ENCODE measurements around the gene CDA. TPM values are rescaled to one million over a fixed set of nuclear protein-coding genes. Genes with fewer than 3 reads are reported as not detected.

Gene CDA
- total RNA-seq, 2 experiments from 2014 or later: not detected

- ATAC-seq (ENCODE audit: low read depth): no peak
- Mint-ChIP-seq H3K27ac (no peak overlapping the region), H3K4me1 (peaks cover 29% of the 10 kb centered on the region), H3K9me3 (no peaks in the 10 kb centered on the region), H3K36me3 (peaks cover 20% of the 10 kb centered on the region), H3K4me3 (no peak overlapping the region), H3K27me3 (no peaks in the 10 kb centered on the region)
- POLR2A ChIA-PET: no interaction called here
- no peak for DNase-seq
Observed at GRCh38 chr1:20658166-20658915, 69.4 kb downstream of the CDA start.

GRCh38 chr1:20660363-20660762, 71.5 kb downstream of the CDA start:
- Mint-ChIP-seq H3K9me3 (no peaks in the 10 kb centered on the region), H3K4me1 (peaks cover 29% of the 10 kb centered on the region), H3K4me3 (peak overlapping the region; percentile 94), H3K36me3 (peaks cover 12% of the 10 kb centered on the region), H3K27me3 (no peaks in the 10 kb centered on the region), H3K27ac (peak overlapping the region; percentile 96)
- ATAC-seq (ENCODE audit: low read depth) (no peak), DNase-seq (no peak)
- POLR2A ChIA-PET: interaction anchor here (0.6 kb wide), 3 partner anchors 9 to 25 kb away, joined by 3 to 5 read pairs (median 3); no protein-coding TSS in a partner anchor

GRCh38 chr1:20660847-20661206, 71.9 kb downstream of the CDA start:
- Mint-ChIP-seq H3K27me3 (no peaks in the 10 kb centered on the region), H3K27ac (peak overlapping the region; percentile 96), H3K9me3 (no peaks in the 10 kb centered on the region), H3K4me1 (peaks cover 32% of the 10 kb centered on the region), H3K36me3 (peaks cover 10% of the 10 kb centered on the region), H3K4me3 (peak overlapping the region; percentile 94)
- POLR2A ChIA-PET: interaction anchor here (0.6 to 1.5 kb wide), 8 partner anchors 13 to 524 kb away, joined by 3 to 6 read pairs (median 4); partner anchors contain the start of gene HP1BP3
- DNase-seq (no peak), ATAC-seq (ENCODE audit: low read depth) (peak; percentile 1)

DNA sequence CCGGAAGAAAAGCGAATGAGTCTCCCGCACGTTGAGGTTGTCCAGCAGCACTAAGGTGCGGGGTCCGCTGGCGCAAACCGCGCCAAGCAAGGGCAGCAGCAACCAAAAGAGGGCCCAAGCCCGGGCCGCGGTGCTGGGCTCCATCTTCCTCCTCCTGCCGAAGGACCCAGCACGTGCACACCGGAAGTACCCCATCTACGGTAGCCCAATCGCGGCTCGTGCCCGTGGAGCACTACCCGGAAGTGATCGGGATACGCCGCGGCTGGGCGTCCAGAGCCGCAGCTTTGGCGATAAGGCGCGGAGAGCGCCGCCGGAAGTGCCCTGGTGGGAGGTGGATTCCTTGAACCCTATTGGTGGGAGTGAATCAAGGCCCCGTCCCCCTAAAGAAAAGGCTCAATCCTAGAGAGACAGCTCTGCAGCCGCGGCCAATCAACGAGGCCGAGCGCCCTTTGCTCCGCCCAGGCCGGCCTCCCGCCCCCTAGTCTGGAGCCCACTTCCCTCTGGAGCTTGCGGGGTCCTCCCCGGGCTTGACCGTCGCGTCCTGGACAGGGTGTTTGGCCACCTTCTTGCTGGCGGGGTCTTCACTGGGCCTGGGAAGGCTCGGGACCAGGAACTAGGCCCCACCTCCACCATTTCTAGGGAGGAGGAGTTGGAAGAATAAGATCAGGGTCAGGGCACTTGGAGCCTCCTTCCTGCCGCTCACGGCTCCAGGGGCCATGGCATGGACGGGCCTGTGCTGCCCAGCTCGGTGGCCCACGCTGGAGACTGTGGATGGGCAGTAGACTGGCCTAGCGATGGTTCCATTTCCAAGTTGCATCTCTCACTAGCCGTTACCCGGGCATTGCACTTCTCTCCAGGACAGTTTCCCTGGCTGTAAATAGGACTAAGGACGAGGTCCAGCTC, 72.6 kb downstream of the CDA start, which contains the start of gene DDOST:
TSS of gene DDOST (minus strand) at position 163 of the 903 bp plus-strand sequence. CDS start at position 144, 19 bp downstream.
- Mint-ChIP-seq H3K4me1 (peaks cover 32% of the 10 kb centered on the region), H3K36me3 (peaks cover 10% of the 10 kb centered on the region), H3K9me3 (no peaks in the 10 kb centered on the region), H3K27ac (peak within 1 kb of the TSS; percentile 96), H3K27me3 (no peaks in the 10 kb centered on the region), H3K4me3 (peak within 1 kb of the TSS; percentile 94)
- ATAC-seq (ENCODE audit: low read depth) (peak; percentile 98), DNase-seq (peak; percentile 92)
- POLR2A ChIA-PET: interaction anchor here (0.6 to 1.5 kb wide), 10 partner anchors 15 to 524 kb away, joined by 3 to 6 read pairs (median 4); partner anchors contain the start of gene HP1BP3

DNA sequence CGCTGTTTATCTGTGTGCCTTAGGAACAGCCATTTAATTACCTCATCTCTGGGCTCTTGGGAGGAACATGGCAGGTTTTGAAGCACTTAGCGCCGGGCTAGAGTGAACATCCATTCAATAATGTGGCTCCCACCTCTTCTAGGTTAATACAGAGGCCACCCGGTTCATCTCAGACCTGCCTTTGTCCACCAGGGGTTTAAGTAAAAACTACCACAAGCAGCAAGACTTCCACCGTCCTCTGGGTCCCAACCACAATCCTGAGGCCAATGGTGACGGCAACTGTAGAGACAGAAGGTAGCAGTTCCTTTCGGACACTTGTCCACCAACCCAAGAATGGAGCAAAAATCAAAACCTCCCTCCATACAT, 73.2 kb downstream of the CDA start:
- H3K27me3 Mint-ChIP-seq: no peaks in the 10 kb centered on the region

DNA sequence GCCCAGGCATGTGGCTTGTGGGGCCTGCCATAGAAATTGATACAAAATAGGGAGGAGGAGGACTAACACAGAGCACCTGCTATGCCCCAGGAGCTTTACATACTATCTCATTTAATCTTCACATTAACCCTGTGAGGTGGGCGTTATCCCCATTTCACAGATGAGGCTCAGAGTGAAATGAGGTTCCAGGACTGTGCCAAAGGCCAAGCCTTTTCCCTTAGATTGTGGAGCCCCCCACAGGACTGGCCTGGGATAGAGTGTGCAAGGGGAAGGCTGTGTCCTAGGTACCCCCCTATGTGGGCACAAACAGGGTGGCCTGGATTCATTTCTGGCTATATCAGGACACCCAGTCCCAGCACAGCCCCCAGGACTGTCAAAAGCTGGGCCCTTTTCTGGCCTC, 74.5 kb downstream of the CDA start:
- peaks cover 5% of the 10 kb centered on the region for H3K36me3 Mint-ChIP-seq
- POLR2A ChIA-PET: no interaction called here
- no peak overlapping the region for H3K4me3 Mint-ChIP-seq
- peaks cover 1% of the 10 kb centered on the region for H3K9me3 Mint-ChIP-seq
- H3K27ac Mint-ChIP-seq: no peak overlapping the region
- no peak for ATAC-seq (ENCODE audit: low read depth)
- DNase-seq: no peak
- no peaks in the 10 kb centered on the region for H3K27me3 Mint-ChIP-seq
- peaks cover 36% of the 10 kb centered on the region for H3K4me1 Mint-ChIP-seq

More for the DNA sequence above, 73.2 kb downstream of the CDA start:
- Mint-ChIP-seq H3K4me3 (peak overlapping the region; percentile 94), H3K36me3 (peaks cover 7% of the 10 kb centered on the region), H3K27ac (peak overlapping the region; percentile 96), H3K4me1 (peaks cover 36% of the 10 kb centered on the region), H3K9me3 (peaks cover 1% of the 10 kb centered on the region)
- ATAC-seq (ENCODE audit: low read depth) (no peak), DNase-seq (no peak)
- POLR2A ChIA-PET: interaction anchor here (0.6 to 1.5 kb wide), 8 partner anchors 16 to 523 kb away, joined by 3 to 6 read pairs (median 4); partner anchors contain the start of gene HP1BP3

GRCh38 chr1:20663969-20664715, 75.2 kb downstream of the CDA start:
- Mint-ChIP-seq H3K27ac (no peak overlapping the region), H3K36me3 (peaks cover 5% of the 10 kb centered on the region)

DNA sequence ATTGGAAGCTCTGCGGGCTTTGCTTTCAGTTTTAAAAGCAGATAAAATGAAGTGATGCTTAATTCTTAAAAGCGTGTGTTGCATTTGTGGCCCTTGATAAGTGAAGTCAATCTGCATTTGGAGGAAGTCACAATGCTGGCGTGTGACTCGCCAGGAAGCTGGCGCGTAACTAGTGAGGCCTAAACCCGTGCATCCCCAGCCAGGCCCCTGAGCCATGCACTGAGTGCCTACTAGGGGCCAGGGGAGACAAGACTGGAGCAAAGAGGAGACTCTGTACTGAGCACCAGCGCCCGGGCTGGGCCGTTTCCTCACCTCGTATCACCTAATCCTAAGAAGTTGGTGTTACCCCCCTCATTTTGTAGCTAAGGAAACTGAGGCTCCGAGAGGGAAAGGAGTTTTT, 76.8 kb downstream of the CDA start:
- DNase-seq: no peak
- Mint-ChIP-seq H3K27ac (peak overlapping the region; percentile 48), H3K27me3 (no peaks in the 10 kb centered on the region), H3K36me3 (peaks cover 2% of the 10 kb centered on the region), H3K4me3 (no peak overlapping the region), H3K9me3 (peaks cover 1% of the 10 kb centered on the region), H3K4me1 (peaks cover 20% of the 10 kb centered on the region)
- POLR2A ChIA-PET: interaction anchor here (1.0 to 1.5 kb wide), 2 partner anchors 13 to 158 kb away, joined by 3 read pairs; partner anchors contain the start of gene MUL1
- no peak for ATAC-seq (ENCODE audit: low read depth)

More at GRCh38 chr1:20663969-20664715, 75.2 kb downstream of the CDA start:
- peaks cover 35% of the 10 kb centered on the region for H3K4me1 Mint-ChIP-seq
- H3K9me3 Mint-ChIP-seq: peaks cover 1% of the 10 kb centered on the region
- POLR2A ChIA-PET: no interaction called here
- no peak for DNase-seq
- no peak for ATAC-seq (ENCODE audit: low read depth)
- H3K27me3 Mint-ChIP-seq: no peaks in the 10 kb centered on the region
- H3K4me3 Mint-ChIP-seq: no peak overlapping the region

DNA sequence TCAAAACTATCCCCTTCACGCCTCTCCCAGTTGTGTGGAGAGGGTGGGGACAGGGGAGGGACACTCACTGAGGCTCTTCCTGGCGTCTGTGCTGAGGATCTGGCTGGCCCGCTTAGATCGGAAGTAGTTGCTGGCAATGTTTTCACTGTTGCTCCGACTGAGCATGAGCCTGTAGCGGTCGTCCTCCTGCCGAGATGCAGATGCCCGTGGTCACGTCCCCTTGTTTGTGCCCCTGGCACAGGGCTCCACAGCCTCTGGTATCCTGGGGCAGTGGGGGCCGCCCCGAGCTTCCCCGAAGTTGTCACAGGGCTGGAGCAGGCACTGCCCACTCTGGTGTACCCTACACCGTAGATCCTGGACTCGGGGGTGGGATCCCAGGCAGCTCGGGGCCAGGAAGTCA, 77.2 kb downstream of the CDA start:
- no peak overlapping the region for H3K27ac Mint-ChIP-seq
- H3K27me3 Mint-ChIP-seq: no peaks in the 10 kb centered on the region
- peaks cover 19% of the 10 kb centered on the region for H3K4me1 Mint-ChIP-seq
- H3K9me3 Mint-ChIP-seq: peaks cover 1% of the 10 kb centered on the region
- DNase-seq (no peak), ATAC-seq (ENCODE audit: low read depth) (no peak)
- POLR2A ChIA-PET: interaction anchor here (1.0 to 1.5 kb wide), 2 partner anchors 13 to 158 kb away, joined by 3 read pairs; partner anchors contain the start of gene MUL1
- H3K4me3 Mint-ChIP-seq: no peak overlapping the region
- H3K36me3 Mint-ChIP-seq: peaks cover under 1% of the 10 kb centered on the region

DNA sequence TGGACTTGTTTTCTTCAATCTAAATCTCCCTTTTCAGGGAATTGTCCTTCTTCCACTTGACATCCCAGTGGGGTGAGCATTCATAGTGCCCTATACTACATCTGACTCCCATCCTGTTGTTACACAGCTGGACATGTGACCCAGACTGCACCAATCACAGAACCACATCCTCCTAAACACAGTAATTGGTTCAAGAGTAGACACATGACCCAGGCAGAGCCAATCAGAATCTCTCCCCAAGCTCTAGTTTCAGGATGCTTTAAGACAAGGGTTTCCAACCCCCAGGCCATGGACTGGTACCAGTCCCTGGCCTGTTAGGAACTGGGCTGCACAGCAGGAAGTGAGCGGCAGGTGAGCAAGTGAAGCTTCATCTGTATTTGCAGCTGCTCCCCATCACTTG, 77.9 kb downstream of the CDA start:
- no peaks in the 10 kb centered on the region for H3K27me3 Mint-ChIP-seq
- POLR2A ChIA-PET: interaction anchor here (1.5 kb wide), 1 partner anchor 12 kb away, joined by 3 read pairs; no protein-coding TSS in a partner anchor
- ATAC-seq (ENCODE audit: low read depth): peak; percentile 77
- peak overlapping the region; percentile 65 for H3K27ac Mint-ChIP-seq
- no peaks in the 10 kb centered on the region for H3K36me3 Mint-ChIP-seq
- H3K9me3 Mint-ChIP-seq: peaks cover 1% of the 10 kb centered on the region
- peak overlapping the region; percentile 58 for H3K4me3 Mint-ChIP-seq
- no peak for DNase-seq
- peaks cover 17% of the 10 kb centered on the region for H3K4me1 Mint-ChIP-seq
